Esophagus (tissue), 2 donors: ENCODE data around the gene C19orf85. TPM values are rescaled to one million over a fixed set of nuclear protein-coding genes. Genes with fewer than 3 reads are reported as not detected.

Experiments
- H3K27ac ChIP-seq, 2 donors: one replicate each; pipeline ENCODE4 v1.5.1; 2013; ENCODE audit warnings: low read depth in 2 of 2, mild to moderate bottlenecking in 2 of 2, inconsistent platforms in 1 of 2, low read length in 1 of 2, moderate library complexity in 1 of 2
- H3K27me3 ChIP-seq, 2 donors: one replicate each; pipeline ENCODE4 v1.6.1; 2013; ENCODE audit warnings: low read length in 2 of 2, control low read depth in 1 of 2, mild to moderate bottlenecking in 1 of 2; ENCODE audit not compliant: insufficient read depth in 2 of 2, control insufficient read depth in 1 of 2
- H3K36me3 ChIP-seq, 2 donors: one replicate each; pipeline ENCODE4 v1.6.1; 2013; ENCODE audit warnings: low read length in 1 of 2; ENCODE audit not compliant: control insufficient read depth in 2 of 2, insufficient read depth in 2 of 2
- H3K4me1 ChIP-seq, 2 donors: one replicate each; pipeline ENCODE4 v1.6.1; 2013; ENCODE audit warnings: low read length in 1 of 2; ENCODE audit not compliant: control insufficient read depth in 2 of 2, insufficient read depth in 2 of 2
- H3K4me3 ChIP-seq, 2 donors: one replicate each; pipeline ENCODE4 v1.5.1; 2013; ENCODE audit warnings: low read length in 2 of 2, mild to moderate bottlenecking in 2 of 2, low read depth in 1 of 2, moderate library complexity in 1 of 2
- H3K9me3 ChIP-seq, 2 donors: one replicate each; pipeline ENCODE4 v1.6.1; 2013; ENCODE audit warnings: mild to moderate bottlenecking in 2 of 2, low read depth in 1 of 2, low read length in 1 of 2, moderate library complexity in 1 of 2; ENCODE audit not compliant: control insufficient read depth in 2 of 2, insufficient read depth in 1 of 2
- WGBS, 2 donors: extraction: QIAGEN DNeasy Blood & Tissue Kit; methylation state at CpG; one replicate each; pipeline ENCODE4 v1.1.7; 2013; 5-methylcytosine and 5-hydroxymethylcytosine counted together
- polyA plus RNA-seq, 2 donors: library from polyadenylated mRNA; stranded (reverse); fragments of 200-250 nt; gene quantifications; one replicate each; pipeline ENCODE4 v1.2.3, GENCODE V29; 2013
- donor health status: healthy with polysubstance abuse.
- donor health status: Bipolar disorder and iron deficiency.

C19orf85 gene
- polyA plus RNA-seq, 2 donors: 0.04 TPM; not detected in 1

DNA sequence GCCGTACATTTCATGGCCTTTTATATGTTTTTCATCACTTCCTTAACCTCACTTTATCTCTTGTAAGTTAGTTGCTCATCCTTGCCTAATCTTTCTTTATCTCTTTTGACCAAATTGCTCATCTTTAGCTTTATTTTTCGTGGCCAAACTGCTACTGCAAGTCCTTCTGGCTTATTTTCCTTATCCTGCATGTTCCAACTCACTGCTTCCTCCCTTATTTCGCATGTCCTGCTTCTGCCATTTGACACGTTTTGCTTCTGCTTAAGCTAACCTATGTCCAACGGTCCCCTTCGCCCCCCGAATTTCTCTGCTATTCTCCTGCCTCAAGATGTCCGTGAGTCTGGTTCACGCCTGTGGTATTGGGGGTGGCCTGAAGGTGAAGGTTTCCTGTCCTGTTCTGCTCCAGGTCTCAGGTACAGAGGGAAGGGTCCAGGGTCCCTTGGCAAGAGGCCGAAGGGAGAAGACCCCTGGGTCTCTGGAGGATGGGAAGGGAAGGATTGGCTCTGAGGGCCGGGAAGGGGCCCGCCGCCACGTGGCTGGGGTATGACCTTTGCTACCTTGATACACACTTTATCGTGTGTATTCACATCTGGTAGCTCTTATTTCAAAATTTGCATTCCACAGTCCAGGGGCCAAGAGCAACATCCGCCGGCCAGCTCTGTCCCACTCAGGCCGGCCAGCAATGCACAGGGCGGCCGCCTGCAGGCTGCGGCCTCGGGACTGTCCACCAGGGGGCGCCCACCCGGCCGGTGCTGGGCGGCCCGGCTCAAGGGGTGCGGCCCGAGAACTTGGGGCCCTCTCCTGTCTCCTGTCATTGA is 2.9 kb upstream of the C19orf85 start:
- Histone ChIP-seq H3K27ac (no peak overlapping the region), H3K27me3 (no peaks in the 10 kb centered on the region), H3K4me3 (no peak overlapping the region), H3K36me3 (no peaks in the 10 kb centered on the region), H3K9me3 (no peaks in the 10 kb centered on the region), H3K4me1 (no peaks in the 10 kb centered on the region)
- WGBS, 2 donors: 31 to 32% methylated on average over 29 of the region's 29 CpGs

- H3K4me1 ChIP-seq: peaks cover 0 to 2% of the 10 kb centered on the region in 2 donors
- H3K4me3 ChIP-seq: no peak overlapping the region
- no peaks in the 10 kb centered on the region for H3K9me3 ChIP-seq
- no peak overlapping the region for H3K27ac ChIP-seq
- 91 to 94% methylated on average over 4 of the region's 4 CpGs for WGBS, 2 donors
- no peaks in the 10 kb centered on the region for H3K36me3 ChIP-seq
- no peaks in the 10 kb centered on the region for H3K27me3 ChIP-seq
Measured at GRCh38 chr19:55466241-55466614, 1.7 kb upstream of the C19orf85 start.

- H3K4me1 ChIP-seq: peaks cover 0 to 2% of the 10 kb centered on the region in 2 donors
- no peak overlapping the region for H3K27ac ChIP-seq
- H3K27me3 ChIP-seq: no peaks in the 10 kb centered on the region
- WGBS, 2 donors: 80 to 82% methylated on average over 11 of the region's 11 CpGs
- H3K9me3 ChIP-seq: no peaks in the 10 kb centered on the region
- no peak overlapping the region for H3K4me3 ChIP-seq
- no peaks in the 10 kb centered on the region for H3K36me3 ChIP-seq
Measured at GRCh38 chr19:55465460-55466240, 1.1 kb upstream of the C19orf85 start.

DNA sequence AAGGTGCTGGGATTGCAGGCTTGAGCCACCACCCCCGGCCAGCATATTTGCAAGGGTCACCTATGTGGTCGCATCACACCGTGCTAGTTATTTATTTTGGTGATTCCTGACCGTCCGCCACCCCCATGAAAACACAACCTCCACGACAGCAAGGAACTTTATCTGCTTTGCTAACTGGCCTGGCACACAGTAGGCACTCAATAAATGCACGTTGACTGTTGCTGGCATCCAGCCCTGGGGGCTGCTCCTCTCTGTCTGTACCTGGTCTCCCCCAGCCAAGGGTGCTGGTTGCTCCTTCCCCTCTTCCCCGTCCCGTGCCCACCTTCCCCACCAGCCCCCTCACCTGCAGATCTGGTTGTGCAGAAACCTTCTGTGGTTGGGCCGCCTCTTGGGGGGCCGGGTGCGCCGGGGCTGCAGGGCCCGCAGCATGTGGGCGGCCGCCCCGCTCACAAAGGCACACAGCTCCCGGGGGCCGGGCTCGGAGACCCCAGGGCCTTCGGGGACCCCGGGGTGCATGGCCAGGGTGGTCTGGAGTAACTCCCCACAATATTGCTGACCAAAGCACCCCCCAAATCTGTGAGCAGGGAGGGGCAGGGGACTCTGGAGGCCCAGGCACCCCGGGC is 401 bp downstream of the C19orf85 start:
- Histone ChIP-seq H3K4me3 (no peak overlapping the region), H3K27me3 (no peaks in the 10 kb centered on the region), H3K27ac (no peak overlapping the region), H3K36me3 (no peaks in the 10 kb centered on the region), H3K4me1 (peaks cover 2 to 6% of the 10 kb centered on the region in 2 donors), H3K9me3 (no peaks in the 10 kb centered on the region)
- 67 to 70% methylated on average over 23 of the region's 23 CpGs for WGBS, 2 donors

- Histone ChIP-seq H3K27ac (no peak overlapping the region), H3K9me3 (no peaks in the 10 kb centered on the region), H3K36me3 (no peaks in the 10 kb centered on the region), H3K27me3 (no peaks in the 10 kb centered on the region), H3K4me1 (peaks cover 2 to 6% of the 10 kb centered on the region in 2 donors), H3K4me3 (no peak overlapping the region)
- WGBS, 2 donors: 73 to 76% methylated on average over 15 of the region's 15 CpGs
Measured at GRCh38 chr19:55463583-55464031, 944 bp downstream of the C19orf85 start.

- WGBS, 2 donors: 85 to 88% methylated on average over 11 of the region's 11 CpGs
Measured at GRCh38 chr19:55462722-55463121, 1.8 kb downstream of the C19orf85 start.

DNA sequence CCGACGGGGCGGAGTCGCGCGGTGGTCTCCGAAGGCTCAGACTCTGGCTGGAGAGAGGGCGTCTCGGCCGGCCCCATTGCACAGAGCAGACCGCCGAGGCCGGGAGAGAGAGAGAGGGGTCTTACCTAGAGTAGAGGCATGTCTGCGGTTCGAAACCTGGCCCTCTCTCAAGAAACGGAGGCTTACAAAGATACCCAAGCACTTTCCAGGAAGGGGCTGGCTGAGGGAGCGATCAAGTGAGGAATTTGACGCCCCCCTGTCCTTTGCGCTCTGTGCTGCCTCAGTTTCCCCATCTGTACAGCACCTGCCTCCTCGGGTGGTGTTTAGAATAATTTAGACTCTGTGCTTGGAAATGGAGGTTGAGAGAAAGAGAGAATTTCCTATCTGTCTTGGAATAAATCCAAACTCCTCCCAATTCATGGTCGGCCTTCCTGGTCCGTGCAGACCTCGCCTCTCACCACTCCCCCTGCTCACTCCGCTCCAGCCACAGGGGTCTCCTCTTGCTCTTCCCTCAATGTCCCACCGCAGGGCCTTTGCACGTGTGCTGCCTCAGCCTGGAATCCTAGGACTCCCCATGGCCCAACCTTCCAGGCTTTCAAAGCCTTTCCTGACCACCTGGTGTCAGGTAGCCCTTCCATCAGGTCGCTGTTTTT is 2.5 kb downstream of the C19orf85 start:
- H3K4me1 ChIP-seq: peaks cover 2 to 6% of the 10 kb centered on the region in 2 donors
- H3K4me3 ChIP-seq: peak overlapping the region; percentile 68 to 85
- WGBS, 2 donors: 12% methylated on average over 26 to 27 of the region's 27 CpGs
- no peaks in the 10 kb centered on the region for H3K27me3 ChIP-seq
- H3K27ac ChIP-seq: peak overlapping the region; percentile 74 to 80
- no peaks in the 10 kb centered on the region for H3K36me3 ChIP-seq
- no peaks in the 10 kb centered on the region for H3K9me3 ChIP-seq

More at GRCh38 chr19:55462722-55463121, 1.8 kb downstream of the C19orf85 start:
- Histone ChIP-seq H3K36me3 (no peaks in the 10 kb centered on the region), H3K4me3 (no peak overlapping the region), H3K27me3 (no peaks in the 10 kb centered on the region), H3K4me1 (peaks cover 2 to 6% of the 10 kb centered on the region in 2 donors), H3K9me3 (no peaks in the 10 kb centered on the region), H3K27ac (no peak overlapping the region)

DNA sequence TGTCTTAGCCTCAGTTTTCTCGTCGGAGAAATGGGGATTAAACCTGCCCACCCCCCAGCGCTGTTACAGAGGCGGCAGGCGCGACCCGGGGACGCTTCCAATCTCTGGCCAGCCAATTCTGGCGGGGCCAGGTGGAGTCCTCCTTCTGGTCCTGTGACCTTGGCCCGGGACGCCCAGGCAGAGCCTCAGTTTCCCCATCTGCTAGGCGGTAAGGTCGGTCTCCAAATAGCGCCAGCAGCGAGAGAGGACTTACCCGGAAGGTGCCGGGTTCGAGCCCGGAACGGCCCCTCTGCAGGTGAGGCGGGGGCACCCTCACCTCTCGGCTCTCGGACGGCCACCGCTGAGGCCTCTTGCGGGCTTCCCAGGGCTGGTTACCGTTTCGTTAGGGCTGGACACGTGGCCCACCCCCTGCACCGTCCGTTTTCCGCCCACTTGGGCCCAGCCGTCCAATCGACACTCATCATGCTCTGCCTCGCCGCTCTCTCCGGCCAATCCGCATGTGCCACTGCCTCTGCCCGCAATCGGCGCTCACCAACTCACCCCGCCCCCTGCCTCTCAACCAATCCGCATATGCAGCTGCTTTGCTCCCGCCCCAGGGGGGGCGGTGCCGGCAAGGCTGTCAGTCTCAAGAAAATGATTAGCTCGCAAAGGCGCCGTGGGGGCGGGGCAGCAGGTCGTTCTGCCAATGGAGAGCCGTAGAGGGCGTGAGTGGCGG is 3.1 kb downstream of the C19orf85 start, which contains the start of gene ISOC2:
ISOC2 (minus strand) TSS at position 384 of the 715 bp plus-strand sequence. CDS start 5,156 bp downstream, outside the sequence.
- peak within 1 kb of the TSS; percentile 85 to 97 for H3K27ac ChIP-seq
- H3K27me3 ChIP-seq: no peaks in the 10 kb centered on the region
- peaks cover 2 to 6% of the 10 kb centered on the region in 2 donors for H3K4me1 ChIP-seq
- 0 to 1% methylated on average over 48 to 54 of the region's 54 CpGs for WGBS, 2 donors
- H3K9me3 ChIP-seq: no peaks in the 10 kb centered on the region
- H3K36me3 ChIP-seq: peaks cover 0 to 2% of the 10 kb centered on the region in 2 donors
- H3K4me3 ChIP-seq: peak within 1 kb of the TSS; percentile 85 to 87
